ENCODE measurements around the gene SNRPD2.

SNRPD2 gene

DNA sequence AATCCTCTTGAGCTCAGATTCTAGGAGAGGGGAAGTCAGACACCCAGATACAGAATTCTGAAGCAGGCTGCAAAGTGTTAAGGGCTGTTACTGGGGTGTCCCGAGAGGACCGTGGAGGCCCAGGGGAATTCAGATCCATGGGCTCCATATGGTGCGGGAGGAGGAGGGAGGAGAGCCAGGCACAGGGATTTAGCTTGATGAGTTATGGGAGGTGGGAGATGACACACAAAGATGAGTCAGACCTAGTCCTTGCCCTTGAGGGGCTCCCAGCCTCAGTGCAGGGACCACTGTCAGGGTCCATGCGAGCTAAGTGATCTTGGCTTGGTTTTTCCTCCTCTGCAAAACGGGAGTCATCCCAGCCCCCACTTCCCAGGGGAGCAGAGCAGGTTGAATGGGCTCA lies 38.1 kb downstream of the SNRPD2 start:
- no peak for DNase-seq

DNA sequence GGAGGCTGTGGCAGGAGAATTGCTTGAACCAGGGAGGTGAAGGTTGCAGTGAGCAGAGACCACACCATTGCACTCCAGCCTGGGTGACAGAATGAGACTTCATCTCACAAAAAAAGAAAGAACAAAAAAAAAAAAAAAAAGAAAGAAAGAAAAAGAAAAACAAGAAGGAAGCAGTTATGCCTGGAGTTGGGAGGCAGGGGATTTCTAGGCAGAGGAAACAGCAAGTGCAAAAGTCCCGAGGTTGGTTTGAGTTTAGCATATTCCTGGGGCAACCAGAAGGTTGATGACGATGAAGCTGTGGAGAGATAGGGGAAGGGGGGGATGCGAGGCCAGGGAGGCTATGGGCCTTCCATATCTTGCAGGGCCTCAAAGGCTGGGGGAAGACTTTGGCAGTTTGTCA lies 41.0 kb downstream of the SNRPD2 start:
- DNase-seq, result no peak

DNA sequence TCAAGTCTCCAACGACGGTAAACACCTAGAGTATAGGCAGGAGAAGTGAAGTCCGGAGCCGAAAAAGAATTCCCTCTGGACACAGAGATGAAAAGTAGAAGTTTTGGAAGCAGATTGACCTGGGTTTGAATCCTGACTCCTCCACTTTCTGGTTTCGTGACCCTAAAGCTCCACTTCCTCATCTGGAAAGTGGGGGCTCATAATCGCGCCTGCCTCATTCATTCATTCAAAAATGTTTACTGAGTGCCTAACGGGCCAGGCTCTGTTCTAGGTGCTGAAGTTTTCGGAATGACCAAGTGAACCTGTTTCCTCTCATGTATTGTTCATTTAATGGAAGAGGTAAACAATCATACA lies 45.4 kb downstream of the SNRPD2 start:
- no peak for DNase-seq

DNA sequence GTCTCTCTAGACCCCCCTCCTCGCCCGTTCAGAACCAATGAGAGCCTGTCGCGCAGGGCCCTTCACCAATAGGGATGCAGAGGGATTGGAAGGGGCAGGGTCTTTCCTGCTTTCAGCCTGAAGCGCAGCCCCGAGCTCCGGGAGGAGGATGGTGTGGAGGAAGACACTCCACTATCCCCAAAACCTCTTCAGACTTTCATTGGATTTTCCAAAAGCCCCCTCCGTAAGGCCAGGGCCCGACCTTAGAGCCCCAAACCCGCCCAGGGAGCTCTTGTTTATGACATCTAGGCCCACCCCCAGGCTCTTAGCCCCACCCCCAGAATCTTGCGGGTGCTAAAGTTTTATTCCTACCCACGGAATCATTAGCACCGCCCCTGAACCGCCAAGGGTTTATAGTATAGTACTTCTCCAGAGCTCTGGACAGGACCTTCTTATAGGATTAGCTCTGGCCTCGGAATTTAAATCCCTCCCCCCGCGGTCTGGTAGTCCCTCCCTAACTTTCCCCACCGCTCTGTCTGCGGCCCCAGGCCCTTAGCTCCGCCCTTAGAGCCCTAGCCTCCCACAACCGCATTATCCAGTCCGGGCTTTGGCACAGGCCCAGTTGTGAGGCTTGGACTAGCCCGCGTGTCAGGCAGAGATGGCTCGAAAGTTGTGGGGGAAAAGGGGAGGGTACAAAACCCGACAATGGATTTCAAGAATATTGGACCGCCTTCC lies 46.0 kb downstream of the SNRPD2 start:
- DNase-seq, result no peak

DNA sequence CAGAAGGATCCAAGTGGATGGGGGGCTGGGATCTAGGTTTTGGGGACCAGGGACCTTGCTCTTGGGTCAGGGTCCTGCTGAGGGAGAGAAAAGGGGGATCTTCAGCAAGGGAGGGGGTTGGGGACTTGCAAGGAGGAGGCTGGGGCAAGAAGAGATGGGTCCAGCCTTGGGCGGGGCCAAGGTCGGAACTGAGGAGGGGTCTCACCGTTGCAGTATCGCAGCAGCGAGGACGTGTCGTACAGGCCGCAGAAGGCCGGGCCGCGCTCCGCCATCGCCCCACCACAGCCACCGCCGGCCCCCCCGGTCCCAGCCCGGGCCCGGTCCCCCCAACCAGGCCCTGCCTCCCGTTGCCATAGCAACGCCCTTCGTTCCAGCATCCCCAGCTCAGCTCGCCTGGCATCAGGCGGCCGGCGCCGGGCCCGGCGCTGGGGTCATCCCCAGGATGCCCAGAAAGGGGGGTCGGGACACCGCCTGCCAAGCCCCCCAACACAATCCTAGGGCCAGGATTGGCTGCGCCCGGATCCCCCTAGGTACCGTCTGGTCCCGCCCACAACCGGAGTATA lies 46.6 kb downstream of the SNRPD2 start:
- DNase-seq, result no peak

DNA sequence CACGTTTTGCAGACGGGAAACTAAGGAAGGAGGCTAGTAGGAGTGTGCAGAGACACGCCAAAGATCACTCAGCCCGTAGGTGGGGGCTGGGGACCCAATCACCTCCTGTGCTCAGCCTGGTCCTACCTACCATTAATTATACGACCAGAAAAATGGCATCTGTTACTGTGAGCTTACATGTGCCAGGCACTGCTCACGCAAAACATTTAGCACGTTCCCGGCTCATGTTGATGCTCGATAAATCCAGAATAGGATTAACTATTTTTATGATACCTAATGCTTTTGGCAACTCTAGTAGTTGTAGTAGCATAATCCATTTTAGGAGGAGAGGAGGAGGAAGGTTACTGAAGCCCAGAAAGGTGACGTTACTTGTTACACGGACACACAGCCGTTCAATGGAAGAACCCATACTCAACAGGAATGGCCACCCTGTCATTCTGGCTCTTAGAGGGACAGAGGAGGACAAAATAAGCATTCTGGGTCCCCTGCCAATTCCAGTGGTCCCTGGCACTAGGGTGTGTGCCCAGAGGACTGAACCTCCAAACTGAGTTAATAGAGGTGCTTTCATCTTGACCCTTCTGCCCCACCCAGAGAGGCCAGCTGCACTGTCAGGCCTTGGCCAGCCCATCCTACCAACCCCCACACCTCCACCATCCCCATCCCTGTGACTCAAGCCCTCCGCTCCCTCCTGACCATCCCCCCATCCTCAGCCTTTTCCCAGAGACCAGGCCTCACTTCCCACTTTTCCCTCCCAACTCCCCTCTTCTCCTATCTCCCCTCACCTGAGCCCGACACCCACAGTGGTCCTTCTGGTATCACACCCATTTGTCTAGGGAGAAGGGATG lies 47.6 kb downstream of the SNRPD2 start:
- no peak for DNase-seq

DNA sequence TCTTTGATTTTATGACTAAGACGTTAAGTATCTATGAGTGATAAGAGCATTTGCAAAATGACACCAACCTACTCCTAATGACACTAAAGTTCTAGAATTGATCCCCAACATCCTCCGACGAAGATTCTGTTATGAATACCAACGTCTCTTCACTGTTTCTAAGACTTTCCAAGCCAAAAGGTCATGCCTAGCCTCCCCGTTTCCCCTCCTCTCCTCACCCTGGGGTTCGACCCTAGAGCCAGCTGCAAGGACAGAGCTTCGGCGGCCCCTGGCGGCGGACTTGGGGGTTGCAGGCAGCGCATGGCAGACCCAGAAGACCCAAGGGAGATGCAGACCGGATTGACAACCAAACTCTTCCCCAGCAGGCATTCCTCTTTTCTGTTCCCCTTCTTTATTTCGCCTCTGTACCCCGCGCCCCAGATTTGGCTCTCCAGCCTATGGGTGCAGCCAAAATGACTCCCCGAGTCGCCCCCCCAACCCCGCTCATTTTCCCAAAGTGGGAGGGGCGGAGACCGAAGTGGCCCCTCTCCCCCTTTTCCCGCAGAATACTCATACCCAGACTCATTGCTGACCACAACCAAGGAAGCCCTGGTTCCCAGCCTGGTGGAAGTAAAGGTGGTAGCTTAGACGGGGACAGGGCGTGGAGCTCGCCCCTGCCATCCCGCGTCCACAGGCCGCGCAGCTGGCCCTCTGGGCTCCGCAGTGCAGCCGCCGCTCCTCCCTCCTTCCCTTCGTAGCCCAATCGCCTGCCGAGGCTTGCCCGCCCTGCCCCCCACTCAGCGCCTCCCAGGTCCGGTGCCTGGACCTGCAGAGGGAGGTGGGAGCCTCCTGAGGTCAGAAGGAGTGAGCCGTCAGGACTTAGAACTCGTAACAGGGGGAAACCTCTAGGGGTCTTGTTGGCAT lies 48.5 kb downstream of the SNRPD2 start:
- no peak for DNase-seq

DNA sequence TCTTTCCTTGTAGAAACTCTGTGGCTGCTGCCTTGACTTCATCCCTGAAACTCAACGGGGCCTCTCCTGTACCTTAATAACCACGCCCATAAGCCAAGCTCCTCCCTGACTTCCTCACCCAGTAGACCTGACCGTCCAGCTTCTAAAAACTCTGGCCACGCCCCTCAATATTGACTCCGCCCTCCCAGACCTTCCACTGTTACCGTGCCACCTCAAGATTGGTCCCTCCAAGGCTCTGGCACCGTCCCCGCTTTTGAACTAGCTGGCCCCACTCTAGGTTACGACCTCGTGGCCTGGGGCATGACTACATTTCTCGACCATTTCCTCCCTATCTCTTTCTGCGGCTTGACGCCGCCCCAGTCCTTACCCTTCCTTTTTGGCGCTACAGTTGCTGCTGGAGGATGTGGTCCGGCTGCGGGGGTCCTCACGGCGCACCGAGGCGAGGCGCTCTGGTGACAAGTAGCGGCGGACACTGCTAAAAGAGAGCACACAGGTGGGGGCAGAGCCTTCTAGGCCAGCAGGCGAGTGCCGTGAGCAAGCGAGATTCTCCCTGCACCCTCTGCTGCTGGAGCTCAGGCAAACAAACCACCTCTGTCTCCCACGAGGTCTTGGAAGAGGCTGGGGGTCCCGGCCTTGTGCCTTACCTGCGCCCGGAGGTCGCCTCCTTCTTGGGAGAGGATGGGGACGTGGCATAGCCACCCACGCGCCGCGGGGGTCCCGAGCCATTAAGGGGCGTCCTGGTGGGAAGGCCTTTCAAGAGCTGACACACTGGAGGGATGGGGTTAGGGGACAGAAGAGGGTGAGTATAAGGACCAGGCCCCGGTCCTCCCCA lies 50.3 kb downstream of the SNRPD2 start:
- DNase-seq, result peak; percentile 87

DNA sequence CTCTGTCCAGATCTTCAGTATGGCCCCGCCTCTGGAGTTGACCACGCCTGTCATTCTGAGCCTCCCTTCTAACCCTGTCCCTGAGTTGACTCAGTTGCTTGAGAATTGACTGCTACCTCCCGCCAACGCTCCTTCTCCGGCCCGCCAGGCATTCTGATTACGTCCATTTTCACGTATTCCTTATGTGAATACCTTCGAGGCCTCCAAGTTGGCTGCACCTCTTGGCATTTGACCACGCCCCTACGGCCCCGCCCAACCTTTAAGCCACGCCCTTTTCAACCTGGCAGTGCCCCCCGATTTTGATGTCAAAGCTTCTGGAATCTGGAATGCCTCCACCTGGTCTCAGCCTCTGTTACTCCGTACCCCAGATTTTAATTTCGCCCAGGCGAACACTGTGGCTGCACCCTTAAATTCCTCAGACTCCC lies 50.9 kb downstream of the SNRPD2 start:
- no peak for DNase-seq

DNA sequence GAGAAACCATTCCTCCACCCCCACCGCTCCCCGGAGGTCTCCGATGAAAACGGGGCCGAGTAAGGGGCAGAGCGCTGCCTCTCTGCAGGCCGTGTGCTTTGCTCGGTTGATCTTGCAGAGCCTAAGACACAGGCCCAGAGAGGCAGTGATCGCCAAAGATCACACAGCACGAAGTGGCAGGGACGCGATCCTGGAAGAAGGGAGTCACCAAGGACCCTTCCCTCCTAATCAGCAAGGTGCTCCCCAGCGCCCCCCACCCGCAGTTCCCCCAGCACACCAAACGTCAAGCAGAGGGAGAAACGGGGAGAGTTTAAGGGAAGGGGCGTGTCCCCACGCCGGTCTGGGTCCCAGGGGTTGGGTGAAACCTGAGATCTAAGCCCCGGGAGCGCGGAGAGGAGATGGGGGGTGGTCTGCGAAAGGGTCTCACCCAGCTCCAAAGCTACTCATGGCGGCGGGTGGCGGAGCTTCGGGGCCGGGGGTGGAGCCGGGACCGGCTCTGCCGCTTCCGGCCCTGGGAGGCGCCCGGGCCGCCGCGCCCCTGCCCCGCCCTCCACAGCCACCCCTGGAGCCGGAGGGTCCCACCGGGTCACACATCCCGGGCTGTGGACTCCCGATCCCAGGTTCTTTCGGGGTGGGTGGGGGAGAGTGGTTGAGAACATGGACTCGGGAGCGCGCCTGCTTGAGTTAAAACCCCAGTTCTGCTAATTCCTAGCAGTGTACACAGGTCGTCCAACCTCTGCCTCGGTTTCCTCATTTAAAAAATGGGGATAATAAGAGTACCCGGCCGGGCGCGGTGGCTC lies 52.6 kb downstream of the SNRPD2 start, which contains the start of gene EML2:
Gene EML2, minus strand, starts transcription at position 468 of the 800 bp plus-strand sequence. Its CDS starts 21 bp downstream, at position 447.
- no peak for DNase-seq

DNA sequence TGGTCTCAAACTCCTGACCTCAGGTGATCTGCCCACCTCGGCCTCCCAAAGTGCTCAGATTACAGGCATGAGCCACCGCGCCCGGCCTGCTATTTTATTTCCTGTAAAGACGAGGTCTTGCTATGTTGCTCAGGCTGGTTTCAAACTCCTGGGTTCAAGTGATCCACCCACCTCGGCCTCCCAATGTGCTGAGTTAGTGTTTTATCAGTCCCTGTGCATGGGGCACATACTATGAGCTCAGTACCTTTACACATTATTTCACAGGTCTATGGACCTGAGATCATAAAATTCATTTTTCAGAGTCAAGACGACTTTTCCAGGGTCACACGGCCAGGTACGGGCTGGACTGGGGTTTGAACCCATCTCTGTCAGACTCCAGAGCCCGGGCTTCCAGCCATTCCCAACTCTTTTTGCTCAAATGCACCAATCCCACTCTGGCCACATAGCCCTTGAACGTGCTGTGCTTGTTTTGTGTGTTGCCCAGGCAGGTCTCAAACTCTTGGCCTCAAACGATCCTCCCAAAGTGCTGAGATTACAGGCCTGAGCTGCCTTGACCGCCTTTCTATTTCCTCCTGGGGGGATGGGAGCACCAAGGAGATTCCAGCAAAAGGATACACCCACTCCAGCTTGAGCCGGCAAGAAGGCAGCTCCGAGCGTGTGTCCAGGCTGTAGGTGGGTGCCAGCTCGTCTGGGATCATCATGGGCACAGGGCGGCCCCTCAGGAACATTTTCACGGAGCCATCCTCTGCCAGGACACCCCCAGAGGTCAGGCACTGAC lies 53.7 kb downstream of the SNRPD2 start:
- DNase-seq, result no peak
